DMS 273 (cell line): Measurements from ENCODE around the gene HS6ST3.
"Not testable (repeated sequence)": the region's sequence is repeated elsewhere in the genome, so short reads cannot be mapped to it uniquely, and the experiment has no call there.

ENCODE experiments used
- DNase-seq: peaks from one replicate; lab custom pipeline; 2025; ENCODE audit not compliant: unreplicated experiment; lab: John Stamatoyannopoulos, UW

Gene HS6ST3

DNA sequence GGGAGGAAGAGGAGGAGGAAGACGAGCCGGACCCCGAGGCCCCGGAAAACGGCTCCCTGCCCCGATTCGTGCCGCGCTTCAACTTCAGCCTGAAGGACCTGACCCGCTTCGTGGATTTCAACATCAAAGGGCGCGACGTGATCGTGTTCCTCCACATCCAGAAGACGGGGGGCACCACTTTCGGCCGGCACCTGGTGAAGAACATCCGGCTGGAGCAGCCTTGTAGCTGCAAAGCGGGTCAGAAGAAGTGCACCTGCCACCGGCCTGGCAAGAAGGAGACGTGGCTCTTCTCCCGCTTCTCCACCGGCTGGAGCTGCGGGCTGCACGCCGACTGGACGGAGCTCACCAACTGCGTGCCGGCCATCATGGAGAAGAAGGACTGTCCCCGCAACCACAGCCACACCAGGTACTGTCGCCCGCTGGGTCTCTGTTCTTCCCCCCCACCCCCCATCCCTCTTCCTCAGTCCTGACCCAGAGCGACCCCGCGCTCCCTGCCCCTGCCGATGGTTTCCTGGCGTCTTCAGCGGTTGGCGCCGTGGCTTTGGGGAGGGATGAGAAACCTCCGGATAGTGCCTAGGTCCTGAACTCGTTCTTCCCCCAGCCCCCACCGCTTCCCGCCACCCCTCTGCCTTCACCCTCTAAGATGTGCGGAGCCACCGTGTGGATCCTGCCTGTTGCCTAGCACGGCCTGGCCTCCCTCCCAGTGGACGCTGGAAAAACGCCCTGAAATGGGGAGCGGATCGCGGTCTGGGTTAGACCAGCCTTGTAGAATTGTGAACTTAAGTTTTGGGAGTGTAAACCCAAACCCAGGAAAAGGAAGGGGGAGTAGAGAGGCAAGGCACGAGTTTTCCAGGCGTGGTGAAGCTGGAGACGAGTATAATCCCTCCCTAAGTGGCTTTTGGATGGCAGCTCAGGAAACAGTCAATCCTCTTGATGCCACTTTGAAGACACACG is 1.5 kb downstream of the HS6ST3 start:
- DNase-seq, result peak; percentile 77

DNA sequence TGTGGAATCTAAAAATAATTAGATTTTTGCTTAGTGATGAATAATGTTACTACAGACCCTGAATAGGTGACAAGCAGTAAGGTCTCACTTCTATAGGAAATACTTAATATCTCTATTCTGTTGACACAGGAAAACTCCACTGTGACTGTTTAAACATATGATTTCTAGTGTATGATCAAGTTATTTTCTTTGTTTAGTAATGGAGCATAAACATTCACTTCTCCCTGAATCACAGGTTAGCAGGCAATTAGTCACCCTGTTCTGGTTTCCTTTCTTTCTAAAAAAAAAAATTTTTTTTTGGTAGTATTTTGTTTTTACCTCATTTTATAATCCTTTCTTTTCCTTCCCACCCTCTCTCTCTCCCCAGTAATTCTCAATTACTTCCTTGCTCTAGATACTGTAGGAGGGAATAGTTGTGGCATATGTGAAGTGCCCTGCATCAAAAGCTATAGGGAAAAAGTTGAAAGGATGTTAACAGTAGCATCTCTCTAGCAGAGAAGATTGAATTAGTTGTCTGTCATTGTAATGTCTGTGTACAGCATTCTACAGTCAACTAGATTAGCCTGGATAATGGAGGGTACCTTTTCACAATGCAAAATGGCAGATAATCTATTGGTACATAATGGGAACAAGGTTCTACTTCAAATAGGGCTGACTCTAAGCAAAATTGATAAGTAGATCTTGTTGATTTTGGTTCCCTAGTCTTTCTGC is 3.5 kb downstream of the HS6ST3 start:
- DNase-seq, result no peak

DNA sequence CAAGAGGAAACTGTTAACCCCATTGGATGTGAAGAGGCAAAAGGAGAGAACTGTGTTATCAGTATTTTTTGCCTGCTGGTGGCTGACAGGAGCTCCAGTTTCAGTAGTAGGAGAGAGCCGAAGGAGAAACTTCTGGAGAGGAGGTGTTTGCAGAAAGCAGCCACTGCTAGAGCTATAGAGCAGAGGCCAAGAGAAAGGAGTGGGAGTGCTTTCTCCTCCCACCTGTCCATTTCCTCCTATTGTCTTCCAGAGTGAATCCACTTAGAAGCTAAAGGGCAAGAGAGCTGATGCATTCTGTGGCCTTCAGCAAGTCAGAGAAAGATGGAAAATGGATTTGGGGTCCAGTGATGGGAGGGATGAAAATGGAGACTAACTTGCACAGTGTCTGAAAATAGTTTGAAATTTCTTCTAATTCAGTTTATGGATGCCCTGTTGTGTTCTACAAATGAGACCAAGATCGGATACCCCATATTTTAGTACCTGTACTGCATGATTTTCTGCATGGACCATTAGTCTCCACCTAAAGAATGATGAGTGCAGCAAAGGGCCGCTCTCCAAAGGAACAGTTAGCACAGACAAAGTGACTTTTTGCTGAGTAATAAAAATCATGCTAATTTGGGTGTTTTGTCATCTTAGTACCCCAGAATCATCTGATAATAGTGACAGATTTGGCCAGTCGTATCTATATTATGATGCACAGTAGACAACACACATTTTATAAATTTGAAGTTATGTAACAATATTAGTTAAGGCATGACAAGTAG is 10.7 kb downstream of the HS6ST3 start:
- no peak for DNase-seq

DNA sequence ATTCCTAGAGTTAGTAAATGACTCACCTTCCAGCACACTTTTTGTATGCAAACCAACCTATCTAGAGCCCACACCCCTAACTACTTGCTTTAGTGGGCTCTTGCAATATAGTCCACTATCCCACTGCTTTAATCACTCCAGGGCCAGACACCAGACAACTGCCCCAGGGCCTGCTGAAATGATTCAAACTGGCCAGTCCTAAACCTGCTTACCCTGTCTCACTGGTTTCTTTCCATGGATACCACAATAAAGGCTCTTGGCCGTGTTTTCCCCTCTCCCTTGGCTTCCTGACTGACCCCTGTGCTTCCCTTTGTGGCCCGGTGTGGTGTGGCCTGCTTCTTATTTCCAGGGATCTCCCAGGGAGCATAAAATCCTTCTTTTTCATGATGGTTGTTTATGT is 14.6 kb downstream of the HS6ST3 start:
- DNase-seq, result no peak

DNA sequence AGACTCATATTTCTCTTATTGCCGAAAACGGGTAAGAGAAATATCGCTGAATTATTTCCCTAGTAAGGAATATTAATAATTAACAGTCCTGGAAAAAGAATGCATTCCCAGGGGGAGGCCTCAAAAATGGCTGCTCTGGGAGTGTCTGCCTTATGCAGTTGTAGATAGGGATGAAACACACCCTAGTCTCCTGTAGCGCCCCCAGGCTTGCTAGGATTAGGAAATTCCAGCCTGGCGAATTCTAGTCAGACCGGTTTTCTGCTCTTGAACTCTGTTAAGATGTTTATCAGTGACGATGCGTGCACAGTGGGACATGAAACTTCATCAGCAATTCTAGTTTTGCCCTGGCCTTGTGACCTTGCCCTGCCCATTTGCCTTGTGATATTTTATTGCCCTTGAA is 18.2 kb downstream of the HS6ST3 start:
- not testable (repeated sequence) for DNase-seq

DNA sequence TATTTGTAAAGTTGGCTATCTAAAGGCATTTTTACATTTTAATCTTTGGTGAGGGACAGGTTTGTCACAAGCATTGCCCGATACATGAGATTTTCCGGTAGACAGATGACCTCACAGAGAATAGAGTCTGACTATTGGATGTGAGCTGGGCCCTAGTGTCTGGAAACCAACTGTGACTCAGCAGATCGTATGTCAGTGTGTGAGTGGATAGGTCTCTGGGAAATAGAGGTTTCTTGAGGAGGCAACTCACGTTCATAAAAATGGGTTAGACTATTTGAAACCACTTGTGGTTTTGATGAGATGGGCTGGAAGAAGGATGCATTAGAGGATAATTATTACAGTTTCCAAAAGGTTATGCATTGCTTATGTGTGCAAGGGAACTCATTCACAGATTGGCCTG is 19.2 kb downstream of the HS6ST3 start:
- DNase-seq, result no peak

DNA sequence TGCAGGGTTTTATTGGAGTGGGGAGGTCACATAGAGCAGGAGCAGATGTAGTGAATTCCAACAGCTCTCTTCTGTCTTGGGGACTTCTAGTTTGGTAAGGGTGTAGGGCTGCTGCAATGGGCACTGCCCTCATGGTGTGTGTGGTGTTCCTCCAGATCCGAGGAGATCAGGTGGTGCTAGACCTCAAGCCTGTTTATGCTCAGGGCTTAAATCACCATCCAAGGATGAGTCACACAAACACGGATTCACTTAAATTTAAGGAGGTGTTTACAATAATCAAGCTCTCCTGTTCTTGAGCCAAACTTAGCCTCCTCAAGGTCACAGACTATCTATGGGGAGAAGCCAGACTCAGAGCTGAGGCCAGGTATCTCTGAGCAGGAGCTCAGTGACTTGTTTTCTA is 23.0 kb downstream of the HS6ST3 start:
- no peak for DNase-seq

DNA sequence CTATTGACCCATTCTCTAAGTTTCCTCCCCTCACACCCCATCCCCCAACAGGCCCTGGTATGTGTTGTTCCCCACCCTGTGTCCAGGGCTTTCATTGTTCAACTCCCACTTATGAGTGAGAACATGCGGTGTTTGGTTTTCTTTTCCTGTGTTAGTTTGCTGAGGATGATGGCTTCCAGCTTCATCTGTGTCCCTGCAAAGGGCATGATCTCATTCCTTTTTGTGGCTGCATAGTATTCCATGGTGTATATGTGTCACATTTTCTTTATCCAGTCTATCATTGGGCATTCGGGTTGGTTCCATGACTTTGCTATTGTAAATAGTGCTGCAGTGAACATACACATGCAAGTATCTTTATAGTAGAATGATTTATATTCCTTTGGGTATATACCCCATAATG is 25.5 kb downstream of the HS6ST3 start:
- not testable (repeated sequence) for DNase-seq

DNA sequence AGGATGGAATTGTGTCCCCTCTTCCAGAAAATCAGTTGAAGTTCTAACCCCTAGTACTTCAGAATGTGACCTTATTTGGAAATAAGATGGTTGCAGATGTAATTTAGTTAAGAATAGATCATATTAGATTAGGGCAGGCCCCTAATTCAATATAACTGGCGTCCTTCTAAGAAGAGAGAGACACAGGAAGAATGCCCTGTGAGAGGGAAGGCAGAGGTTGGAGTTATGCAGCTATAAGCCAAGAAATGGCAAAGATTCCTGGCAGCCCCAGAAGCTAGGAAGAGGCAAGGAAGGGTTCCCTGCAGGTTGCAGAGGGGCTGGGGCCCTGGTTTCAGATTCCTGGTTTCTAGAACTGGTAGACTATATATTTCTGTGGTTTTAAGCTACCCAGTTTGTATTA is 30.0 kb downstream of the HS6ST3 start:
- no peak for DNase-seq

DNA sequence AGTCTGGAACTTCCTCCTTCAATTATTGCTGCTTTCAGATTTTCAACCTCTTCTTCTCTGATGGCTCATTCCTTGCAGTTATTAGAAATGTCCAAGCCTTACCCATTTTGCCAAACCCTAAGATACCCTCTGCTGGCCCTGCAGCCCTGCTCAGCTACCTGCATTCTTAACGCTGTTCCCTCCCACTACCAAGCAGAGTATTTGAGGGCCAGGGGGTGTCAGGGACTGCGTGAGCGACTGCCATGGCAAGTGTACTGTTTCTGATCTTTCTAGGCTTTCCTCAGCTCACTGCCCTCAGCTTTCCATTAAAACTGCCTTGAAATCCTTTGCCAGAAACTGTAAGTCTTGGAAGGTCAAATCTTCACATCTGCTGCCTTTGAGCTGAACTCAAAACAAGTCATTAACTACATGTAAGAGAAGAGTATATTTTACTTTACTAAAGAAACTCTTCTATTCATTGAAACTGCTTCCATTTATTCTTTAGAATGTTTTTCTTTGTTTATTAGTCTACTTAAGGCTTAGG is 41.0 kb downstream of the HS6ST3 start:
- peak; percentile 4 for DNase-seq

DNA sequence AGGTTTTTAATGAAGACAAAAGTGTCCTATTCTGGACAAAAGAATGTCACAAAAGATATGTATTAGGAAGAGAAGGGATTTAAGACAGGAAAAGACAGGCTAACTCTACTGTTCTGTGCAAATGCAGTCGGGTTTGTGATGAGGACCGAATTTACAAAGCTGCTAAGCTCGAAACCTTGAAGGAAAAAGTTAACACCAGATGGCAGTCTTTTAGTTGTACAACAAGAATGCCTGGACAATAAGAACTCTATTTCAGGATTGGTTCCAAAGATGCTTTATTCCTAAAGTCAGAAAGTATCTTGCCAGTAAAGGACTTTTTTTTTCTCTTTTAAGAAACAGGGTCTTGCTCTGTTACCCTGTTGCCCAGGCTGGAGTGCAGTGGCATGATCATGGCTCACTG is 51.1 kb downstream of the HS6ST3 start:
- DNase-seq, result peak; percentile 27

DNA sequence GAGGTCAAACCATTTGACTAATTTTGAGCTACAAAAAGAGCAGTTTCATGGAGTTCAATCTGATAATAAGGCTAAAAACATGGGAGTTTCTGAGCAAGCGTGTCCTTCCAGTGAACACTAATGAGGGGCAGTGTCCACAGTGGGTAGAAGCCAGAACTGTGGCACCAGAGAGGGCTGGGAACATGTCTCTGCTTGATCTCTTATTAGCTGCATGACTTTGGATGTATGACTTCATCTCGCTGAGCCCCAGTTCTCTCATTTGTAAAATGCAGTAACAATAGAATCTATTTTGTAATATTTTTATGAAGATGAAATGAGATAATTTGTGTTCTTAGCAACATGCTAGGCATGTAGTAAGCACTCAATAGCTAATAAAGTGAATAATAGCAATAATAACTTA is 69.8 kb downstream of the HS6ST3 start:
- DNase-seq, result no peak

DNA sequence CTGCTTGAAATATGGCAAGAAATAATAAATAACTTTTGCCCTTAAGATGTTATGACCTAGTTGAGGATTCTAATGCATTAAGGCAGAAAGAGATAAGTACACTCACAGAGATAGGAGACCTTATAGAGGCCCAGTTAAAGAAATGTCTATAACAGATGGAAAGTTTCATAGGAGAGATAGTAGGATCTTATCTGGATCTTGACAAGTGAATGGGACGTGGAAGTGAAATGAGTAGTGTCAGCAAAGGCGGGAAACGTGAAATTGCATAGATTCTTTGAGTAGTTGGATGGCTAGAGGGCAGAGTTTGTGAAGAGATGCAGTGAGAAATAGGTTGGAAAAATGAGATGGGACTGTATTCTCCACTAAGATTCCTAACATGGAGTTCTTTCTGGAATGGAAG is 71.2 kb downstream of the HS6ST3 start:
- DNase-seq, result no peak

DNA sequence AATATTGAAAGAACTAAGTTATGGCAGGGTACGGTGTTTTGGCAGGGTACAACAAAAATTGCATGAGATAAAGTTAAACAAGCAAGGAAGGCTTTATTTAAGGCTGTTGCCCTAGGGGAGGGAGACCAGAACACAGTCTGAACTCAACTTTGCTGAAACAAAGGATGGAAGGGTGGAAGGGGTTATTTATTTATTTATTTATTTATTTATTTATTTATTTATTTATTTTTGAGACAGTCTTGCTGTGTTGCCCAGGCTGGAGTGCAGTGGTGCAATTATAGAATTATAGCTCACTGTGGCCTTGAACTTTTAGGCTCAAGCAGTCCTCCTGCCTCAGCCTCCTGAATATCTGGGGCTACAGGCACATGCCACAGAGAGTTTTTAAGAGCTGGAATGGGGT is 75.9 kb downstream of the HS6ST3 start:
- no peak for DNase-seq

DNA sequence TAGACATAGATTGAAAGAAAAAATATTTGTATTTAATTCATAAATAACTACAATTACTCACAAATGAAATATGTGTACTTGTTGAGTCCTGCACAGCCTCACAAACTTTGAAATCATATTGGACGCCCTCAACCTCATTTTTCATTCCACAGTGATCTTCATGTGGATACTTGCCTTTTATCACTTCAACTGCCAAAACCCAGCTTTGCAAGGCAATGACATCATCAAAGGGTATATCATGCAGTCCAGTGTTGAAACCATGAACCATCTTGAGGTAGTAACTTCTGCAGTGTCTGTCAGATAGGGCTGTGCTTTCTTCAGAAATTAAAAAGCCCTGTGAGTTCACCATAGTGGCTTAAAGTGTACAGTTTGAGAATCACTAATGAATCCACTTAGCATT is 82.2 kb downstream of the HS6ST3 start:
- no peak for DNase-seq

DNA sequence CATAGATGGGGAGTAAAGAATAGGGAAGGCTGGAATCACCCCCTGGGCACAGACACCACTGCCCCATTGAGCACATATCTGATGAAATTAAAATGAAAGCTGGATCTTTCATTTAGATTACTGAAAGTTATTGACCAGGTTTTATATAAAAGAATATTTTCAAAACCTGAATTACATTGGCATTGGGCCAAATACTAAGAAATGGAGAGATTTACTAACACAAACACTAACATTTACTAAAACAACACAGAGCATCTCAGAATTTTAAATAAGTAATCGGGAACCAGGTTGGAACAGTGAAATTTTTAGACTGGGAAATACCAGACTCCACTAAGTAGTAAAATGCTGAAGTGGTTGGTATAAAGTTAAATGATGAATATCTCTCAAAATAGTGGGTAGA is 88.9 kb downstream of the HS6ST3 start:
- no peak for DNase-seq

DNA sequence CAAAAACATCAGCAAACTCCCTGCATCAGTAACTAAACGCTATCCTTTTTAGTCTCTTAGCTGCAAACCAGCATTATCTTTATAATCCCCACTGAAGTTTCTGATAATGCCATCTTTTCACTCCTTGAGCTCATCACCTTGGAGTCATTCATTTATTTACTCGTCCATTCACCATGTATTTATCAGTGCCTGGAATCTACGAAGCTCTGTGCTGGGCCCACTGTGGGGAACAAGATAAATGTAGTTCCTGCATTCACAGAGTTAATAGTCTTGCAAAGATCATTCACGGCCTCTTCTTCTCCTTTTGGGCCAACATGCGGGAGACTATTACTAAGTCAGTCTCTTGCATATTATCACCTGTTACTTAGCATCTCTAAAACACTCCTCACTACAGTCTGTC is 89.4 kb downstream of the HS6ST3 start:
- DNase-seq, result no peak

DNA sequence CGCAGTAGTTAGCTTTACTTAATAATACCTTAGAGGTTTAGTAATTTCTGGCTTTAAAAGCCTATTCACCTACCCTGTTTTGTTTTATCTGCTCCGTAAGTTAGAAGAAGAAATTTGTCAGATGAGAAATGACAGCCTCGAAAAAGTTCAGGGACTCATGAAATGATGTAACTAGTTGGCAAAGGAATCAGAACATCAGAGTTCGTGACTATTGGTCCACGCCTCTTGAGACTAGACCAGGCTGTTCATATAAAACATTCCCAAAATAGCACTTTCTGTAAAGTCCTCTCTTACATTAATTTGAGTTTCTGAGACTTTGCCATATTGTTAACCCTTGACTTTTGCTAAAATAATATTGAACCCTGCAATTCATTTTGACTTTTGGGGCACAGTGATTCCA is 92.0 kb downstream of the HS6ST3 start:
- no peak for DNase-seq

DNA sequence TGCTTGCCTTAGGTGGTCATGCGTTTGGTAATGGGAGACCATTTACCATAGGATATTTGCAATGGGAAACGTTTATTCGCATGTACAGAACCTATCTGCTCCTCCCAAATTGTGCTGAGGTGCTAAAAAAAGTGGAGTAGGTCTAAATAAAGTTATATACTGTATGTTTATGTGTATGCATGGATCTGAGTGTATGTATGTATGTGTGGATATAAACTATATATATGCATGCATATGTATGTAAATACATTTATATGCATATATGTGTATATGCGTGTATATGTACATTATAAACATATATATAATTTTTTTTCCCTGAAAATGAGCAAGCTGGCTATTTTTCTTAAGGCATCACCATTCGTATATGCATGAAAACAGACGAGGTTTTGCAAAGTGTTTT is 95.9 kb downstream of the HS6ST3 start:
- no peak for DNase-seq

DNA sequence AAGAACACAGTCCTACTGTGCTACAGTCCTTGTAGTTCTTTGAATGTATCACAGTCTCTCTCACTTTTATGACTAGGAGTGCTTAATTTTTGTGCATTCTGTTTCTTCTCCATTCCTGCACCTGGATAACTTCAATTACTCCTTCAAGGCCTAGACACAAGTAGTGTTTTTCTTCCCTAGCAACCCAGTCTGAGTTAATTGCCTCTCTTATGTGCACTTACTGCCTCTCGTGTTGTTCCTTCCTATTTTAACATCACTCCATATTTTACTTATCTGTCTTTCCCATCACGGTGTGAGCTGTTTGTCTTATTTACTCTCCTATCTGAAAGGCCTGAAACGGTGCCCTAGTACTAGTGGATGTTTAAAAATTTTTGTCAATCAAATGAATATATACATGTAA is 101.5 kb downstream of the HS6ST3 start:
- DNase-seq, result no peak

DNA sequence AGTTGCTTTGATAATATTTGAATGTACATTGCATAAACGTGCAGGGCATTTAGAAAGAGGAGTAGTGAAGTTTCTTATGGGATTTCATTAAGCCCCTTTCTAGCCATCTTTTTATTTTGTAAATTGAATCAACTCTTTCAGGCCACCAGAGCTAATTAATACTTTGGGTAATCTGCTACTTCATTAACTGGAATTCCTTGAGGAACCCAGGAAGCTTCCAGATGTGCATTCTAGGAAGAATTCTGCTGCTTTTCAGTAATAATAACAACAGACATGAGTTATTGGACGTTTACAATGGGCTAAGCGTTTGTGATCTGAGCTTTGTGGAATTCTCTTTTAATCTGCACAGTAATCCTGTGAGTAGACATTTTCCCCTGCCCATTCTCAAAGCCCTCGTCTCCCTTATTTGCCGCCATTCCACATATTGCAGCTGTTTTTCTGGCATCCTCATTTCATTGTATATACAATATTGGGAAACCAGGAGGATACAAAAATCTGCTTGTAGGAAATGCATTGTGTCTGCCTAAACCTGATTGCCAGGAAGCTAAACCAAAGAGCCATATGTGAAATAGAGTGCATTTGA is 103.9 kb downstream of the HS6ST3 start:
- no peak for DNase-seq
